Measurements from ENCODE around the gene ATOH8.
A peak's percentile ranks its signal among the peaks of the same experiment; 100 is the strongest.
"Not testable (repeated sequence)": the region's sequence is repeated elsewhere in the genome, so short reads cannot be mapped to it uniquely, and the experiment has no call there.

ATOH8 gene

GRCh38 chr2:85803704-85804425 is 50.1 kb downstream of the ATOH8 start:
- DNase-seq: peak in 1 of 2 donors; percentile 5

GRCh38 chr2:85804583-85804982 is 50.8 kb downstream of the ATOH8 start:
- peak in 1 of 2 donors; percentile 34 for DNase-seq

- peak; percentile 32 to 52 for DNase-seq
Measured at GRCh38 chr2:85806358-85807118, 52.7 kb downstream of the ATOH8 start.

GRCh38 chr2:85807756-85808155 is 54.0 kb downstream of the ATOH8 start:
- DNase-seq: no peak

GRCh38 chr2:85810371-85811179 is 56.8 kb downstream of the ATOH8 start:
- no peak for DNase-seq

GRCh38 chr2:85811180-85812093 is 57.6 kb downstream of the ATOH8 start:
- DNase-seq: no peak

GRCh38 chr2:85812094-85812735 is 58.4 kb downstream of the ATOH8 start:
- DNase-seq: no peak

GRCh38 chr2:85813211-85813981 is 59.6 kb downstream of the ATOH8 start:
- no peak for DNase-seq

- DNase-seq: peak; percentile 64 to 94
Measured at GRCh38 chr2:85813982-85814801, 60.4 kb downstream of the ATOH8 start.

GRCh38 chr2:85814802-85815550 is 61.2 kb downstream of the ATOH8 start:
- DNase-seq: no peak

GRCh38 chr2:85819811-85820510 is 66.2 kb downstream of the ATOH8 start:
- DNase-seq: no peak

- no peak for DNase-seq
Measured at GRCh38 chr2:85822766-85823165, 69.0 kb downstream of the ATOH8 start.

GRCh38 chr2:85823951-85824350 is 70.2 kb downstream of the ATOH8 start:
- no peak for DNase-seq

- peak in 1 of 2 donors; percentile 88 for DNase-seq
Measured at GRCh38 chr2:85826990-85827878, 73.4 kb downstream of the ATOH8 start.

- DNase-seq: no peak
Measured at GRCh38 chr2:85827879-85828569, 74.2 kb downstream of the ATOH8 start.

GRCh38 chr2:85828725-85829124 is 74.9 kb downstream of the ATOH8 start:
- DNase-seq: no peak

GRCh38 chr2:85829394-85829793 is 75.6 kb downstream of the ATOH8 start:
- DNase-seq: not testable (repeated sequence)

All from inflammatory macrophage treated with lipopolysaccharide for 1 hour (primary cell).